ENCODE data around the gene C16orf92.

- TF ChIP-seq, protein P1, sequence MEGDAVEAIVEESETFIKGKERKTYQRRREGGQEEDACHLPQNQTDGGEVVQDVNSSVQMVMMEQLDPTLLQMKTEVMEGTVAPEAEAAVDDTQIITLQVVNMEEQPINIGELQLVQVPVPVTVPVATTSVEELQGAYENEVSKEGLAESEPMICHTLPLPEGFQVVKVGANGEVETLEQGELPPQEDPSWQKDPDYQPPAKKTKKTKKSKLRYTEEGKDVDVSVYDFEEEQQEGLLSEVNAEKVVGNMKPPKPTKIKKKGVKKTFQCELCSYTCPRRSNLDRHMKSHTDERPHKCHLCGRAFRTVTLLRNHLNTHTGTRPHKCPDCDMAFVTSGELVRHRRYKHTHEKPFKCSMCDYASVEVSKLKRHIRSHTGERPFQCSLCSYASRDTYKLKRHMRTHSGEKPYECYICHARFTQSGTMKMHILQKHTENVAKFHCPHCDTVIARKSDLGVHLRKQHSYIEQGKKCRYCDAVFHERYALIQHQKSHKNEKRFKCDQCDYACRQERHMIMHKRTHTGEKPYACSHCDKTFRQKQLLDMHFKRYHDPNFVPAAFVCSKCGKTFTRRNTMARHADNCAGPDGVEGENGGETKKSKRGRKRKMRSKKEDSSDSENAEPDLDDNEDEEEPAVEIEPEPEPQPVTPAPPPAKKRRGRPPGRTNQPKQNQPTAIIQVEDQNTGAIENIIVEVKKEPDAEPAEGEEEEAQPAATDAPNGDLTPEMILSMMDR (IDR thresholded peaks at IDR 0.05; ENCODE audit: poor library complexity, severe bottlenecking) = no peak
- TF ChIP-seq SMC3 (conservative IDR thresholded peaks at IDR 0.05; ENCODE audit: poor library complexity) (no peak), EZH2 (IDR thresholded peaks at IDR 0.05; ENCODE audit: borderline replicate concordance, insufficient read depth, low read length, poor library complexity, severe bottlenecking) (no peak), TAF1 (IDR thresholded peaks at IDR 0.05; ENCODE audit: low read depth) (no peak), RAD21 (conservative IDR thresholded peaks at IDR 0.05) (no peak)
Observed at GRCh38 chr16:30053376-30054015, 30.5 kb downstream of the C16orf92 start.
